ENCODE results near the gene DRC1. TPM values are rescaled to one million over a fixed set of nuclear protein-coding genes. Genes with fewer than 3 reads are reported as not detected.

The DRC1 gene
- total and polyA plus RNA-seq, 2 of the 4 experiments (the other 2 are of a cell fraction), result 0.18 TPM; not detected in 1

- H4K91ac ChIP-seq (ENCODE audit: insufficient read depth, low read depth, low read length), result no peak overlapping the region
- intact Hi-C loops (cut with micrococcal nuclease), result no loop called here
- ATAC-seq (ENCODE audit: low read depth) (no peak), DNase-seq (no peak)
- H2AK9ac ChIP-seq (replicated peaks; ENCODE audit: low read depth, low read length, poor library complexity), result no peak overlapping the region
- BruUV-seq (replicated peaks), result no TSS peak
- H2BK120ac ChIP-seq (ENCODE audit: low read depth, low read length), result no peak overlapping the region
- H3K23ac ChIP-seq (ENCODE audit: low read depth, low read length), result no peak overlapping the region
- no peak overlapping the region for H2AK5ac ChIP-seq (ENCODE audit: low read depth, low read length)
- TF ChIP-seq CEBPB (IDR thresholded peaks at IDR 0.05; ENCODE audit: low read depth, low read length) (no peak), FOS (IDR thresholded peaks at IDR 0.05; ENCODE audit: low read depth, low read length) (no peak), SMC3 (IDR thresholded peaks at IDR 0.05; ENCODE audit: low read depth, low read length) (no peak), BHLHE40 (IDR thresholded peaks at IDR 0.05; ENCODE audit: low read depth, low read length) (no peak), MXI1 (IDR thresholded peaks at IDR 0.05; ENCODE audit: borderline replicate concordance, low read depth, low read length) (no peak), RCOR1 (IDR thresholded peaks at IDR 0.05; ENCODE audit: insufficient replicate concordance, low read length) (no peak), CTCF (conservative IDR thresholded peaks at IDR 0.05; ENCODE audit: low read depth, low read length) (no peak), MAZ (IDR thresholded peaks at IDR 0.05; ENCODE audit: borderline replicate concordance, low read depth, low read length) (no peak), CHD1 (IDR thresholded peaks at IDR 0.05; ENCODE audit: low read depth, low read length) (no peak), NFE2L2 (IDR thresholded peaks at IDR 0.05; ENCODE audit: low read depth, low read length) (no peak), MAFK (IDR thresholded peaks at IDR 0.05; ENCODE audit: low read depth, low read length) (no peak), RAD21 (IDR thresholded peaks at IDR 0.05; ENCODE audit: low read length) (no peak), ELK1 (IDR thresholded peaks at IDR 0.05; ENCODE audit: borderline replicate concordance, low read depth, low read length) (no peak), USF2 (IDR thresholded peaks at IDR 0.05; ENCODE audit: low read depth, low read length) (no peak), RFX5 (IDR thresholded peaks at IDR 0.05; ENCODE audit: low read depth, low read length) (no peak)
- POLR2A ChIA-PET (ENCODE audit: unreplicated experiment), result no interaction called here
- no peaks in the 10 kb centered on the region for H3K4me1 ChIP-seq (ENCODE audit: control insufficient read depth, insufficient read depth, low read length)
- no peak overlapping the region for H3K27ac ChIP-seq (ENCODE audit: insufficient read depth, low read length)
- H3K56ac ChIP-seq (ENCODE audit: extremely low read depth, insufficient read depth, low read length), result no peak overlapping the region
- H4K8ac ChIP-seq (ENCODE audit: low read depth in 2 of 2, low read length in 2 of 2), result no peak overlapping the region
- no peak overlapping the region for H2AFZ ChIP-seq (replicated peaks; ENCODE audit: low read length, poor library complexity)
- no peak overlapping the region for H3K4me2 ChIP-seq (ENCODE audit: low read depth, low read length)
- no peak overlapping the region for H4K5ac ChIP-seq (ENCODE audit: low read depth, low read length)
- WGBS, 2 experiments (ENCODE audit: extremely low coverage in 2 of 2, insufficient read length in 1 of 2), result no CpG with 5 or more reads among the region's 4 CpGs
- H3K4ac ChIP-seq (ENCODE audit: low read depth, low read length), result no peak overlapping the region
- dilution Hi-C loops (cut with HindIII; ENCODE audit: low sequenced_read_pairs, unreplicated experiment), result no loop called here
- peaks cover 5% of the 10 kb centered on the region; the same call in 1 of the 2 replicates for H3K36me3 ChIP-seq (ENCODE audit: control insufficient read depth, insufficient read depth, low read length)
- no peaks in the 10 kb centered on the region for H3K79me1 ChIP-seq (ENCODE audit: low read depth in 1 of 2, low read length in 2 of 2)
- H2BK20ac ChIP-seq (ENCODE audit: low read depth, low read length), result no peak overlapping the region
- CTCF ChIA-PET, result no interaction called here
- H3K4me3 ChIP-seq (ENCODE audit: insufficient read depth, low read depth, low read length), result no peak overlapping the region
- peaks cover 2% of the 10 kb centered on the region; the same call in 1 of the 2 replicates for H3K9me1 ChIP-seq (ENCODE audit: insufficient read depth, low read length)
- no peak overlapping the region for H3K14ac ChIP-seq (replicated peaks; ENCODE audit: low read depth, low read length)
- no peaks in the 10 kb centered on the region; the same call in 1 of the 2 replicates for H4K20me1 ChIP-seq (ENCODE audit: insufficient read depth, low read length)
- H3K18ac ChIP-seq (ENCODE audit: low read depth, low read length), result no peak overlapping the region
- H3K9me3 ChIP-seq (ENCODE audit: control insufficient read depth, insufficient read depth, low read length), result no peaks in the 10 kb centered on the region
- no peak overlapping the region for H3K9ac ChIP-seq (ENCODE audit: low read depth, low read length)
- H2BK5ac ChIP-seq (ENCODE audit: low read depth, low read length, poor library complexity, severe bottlenecking), result no peak overlapping the region
- no peaks in the 10 kb centered on the region for H3K27me3 ChIP-seq (ENCODE audit: control insufficient read depth, insufficient read depth, low read length)
- H2BK15ac ChIP-seq (ENCODE audit: low read depth, low read length), result no peak overlapping the region
- in situ Hi-C loops (cut with MboI; ENCODE audit: low sequenced_read_pairs), result no loop called here
These were observed 6.3 kb upstream of the DRC1 start for GRCh38 chr2:26395394-26395793.
